Ascending aorta (tissue), 2 donors: ENCODE measurements around the gene RBM15. TPM values are rescaled to one million over a fixed set of nuclear protein-coding genes. Genes with fewer than 3 reads are reported as not detected.

Source experiments
- DNase-seq, 2 donors: peaks; one replicate each; pipeline ENCODE4 v3.0.0-alpha.2; 2019; ENCODE audit warnings: low spot score in 2 of 2
- H3K27ac ChIP-seq, 2 donors: fragments of 200-600 bp; sonication (generic); one replicate each; pipeline ENCODE4 v1.5.1; 2016 to 2017; ENCODE audit warnings: mild to moderate bottlenecking in 1 of 2
- H3K27me3 ChIP-seq: fragments of 200-600 bp; sonication (generic); one replicate; pipeline ENCODE4 v1.5.1; 2017
- H3K36me3 ChIP-seq, 2 donors: fragments of 200-600 bp; sonication (generic); one replicate each; pipeline ENCODE4 v1.5.1; 2016
- H3K4me1 ChIP-seq, 2 donors: fragments of 200-600 bp; sonication (generic); one replicate each; pipeline ENCODE4 v1.5.1; 2016 to 2017; ENCODE audit warnings: mild to moderate bottlenecking in 1 of 2
- H3K4me3 ChIP-seq, 2 donors: fragments of 200-600 bp; sonication (generic); one replicate each; pipeline ENCODE4 v1.5.1; 2016 to 2017; ENCODE audit warnings: mild to moderate bottlenecking in 1 of 2
- H3K9me3 ChIP-seq, 2 donors: fragments of 200-600 bp; sonication (generic); one replicate each; pipeline ENCODE4 v1.5.1; 2016
- intact Hi-C: fragments of 100-400 bp; cut with DNase I; formaldehyde crosslinking; loops from one replicate; pipeline ENCODE4 v1.15.1; 2023
- total RNA-seq: library from RNA; depleted of rRNA; stranded (reverse); fragments of >200 nt; gene quantifications from one replicate; pipeline ENCODE4 v1.1.0, GENCODE V29; 2016
- TF ChIP-seq, protein P1 (sequence below), 3 experiments: fragments of 200-600 bp in 2 of 3; fragments of 450-650 bp in 1 of 3; sonication (generic) in 2 of 3; IDR thresholded peaks; one replicate each; pipeline ENCODE4 v1.5.1; 2016 to 2019; ENCODE audit warnings: antibody characterized with exemption in 3 of 3, mild to moderate bottlenecking in 1 of 3, moderate library complexity in 1 of 3

The RBM15 gene
- total RNA-seq, 1 donor from 2014 or later = 13.6 TPM

DNA sequence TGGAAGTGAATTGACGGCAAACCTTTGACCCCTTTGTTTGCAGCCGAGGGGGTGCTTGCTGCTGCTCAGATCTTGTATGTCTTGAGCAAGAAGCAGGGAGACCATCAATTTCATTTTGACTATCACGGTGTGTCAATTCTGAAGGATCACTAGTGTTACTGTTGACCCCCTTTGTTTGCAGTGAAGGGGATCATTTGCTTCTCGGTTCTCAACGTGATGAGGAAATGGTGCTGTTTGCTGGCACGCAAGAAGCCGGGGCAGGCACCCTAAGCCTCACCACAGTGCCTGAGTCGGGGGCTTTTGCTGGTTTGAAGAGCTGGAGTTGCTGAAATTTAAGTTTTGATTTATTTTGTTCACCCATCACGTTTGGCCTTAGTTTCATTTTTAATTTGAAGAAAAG is 7.5 kb downstream of the RBM15 start:
- Histone ChIP-seq H3K36me3 (peaks cover 8 to 21% of the 10 kb centered on the region in 2 donors), H3K9me3 (no peaks in the 10 kb centered on the region), H3K4me3 (no peak overlapping the region), H3K27ac (no peak overlapping the region), H3K4me1 (peaks cover 12 to 52% of the 10 kb centered on the region in 2 donors), H3K27me3 (no peaks in the 10 kb centered on the region)
- intact Hi-C loops = no loop called here
- TF ChIP-seq, protein P1, sequence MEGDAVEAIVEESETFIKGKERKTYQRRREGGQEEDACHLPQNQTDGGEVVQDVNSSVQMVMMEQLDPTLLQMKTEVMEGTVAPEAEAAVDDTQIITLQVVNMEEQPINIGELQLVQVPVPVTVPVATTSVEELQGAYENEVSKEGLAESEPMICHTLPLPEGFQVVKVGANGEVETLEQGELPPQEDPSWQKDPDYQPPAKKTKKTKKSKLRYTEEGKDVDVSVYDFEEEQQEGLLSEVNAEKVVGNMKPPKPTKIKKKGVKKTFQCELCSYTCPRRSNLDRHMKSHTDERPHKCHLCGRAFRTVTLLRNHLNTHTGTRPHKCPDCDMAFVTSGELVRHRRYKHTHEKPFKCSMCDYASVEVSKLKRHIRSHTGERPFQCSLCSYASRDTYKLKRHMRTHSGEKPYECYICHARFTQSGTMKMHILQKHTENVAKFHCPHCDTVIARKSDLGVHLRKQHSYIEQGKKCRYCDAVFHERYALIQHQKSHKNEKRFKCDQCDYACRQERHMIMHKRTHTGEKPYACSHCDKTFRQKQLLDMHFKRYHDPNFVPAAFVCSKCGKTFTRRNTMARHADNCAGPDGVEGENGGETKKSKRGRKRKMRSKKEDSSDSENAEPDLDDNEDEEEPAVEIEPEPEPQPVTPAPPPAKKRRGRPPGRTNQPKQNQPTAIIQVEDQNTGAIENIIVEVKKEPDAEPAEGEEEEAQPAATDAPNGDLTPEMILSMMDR (IDR thresholded peaks at IDR 0.05) = no peak
- DNase-seq = no peak

DNA sequence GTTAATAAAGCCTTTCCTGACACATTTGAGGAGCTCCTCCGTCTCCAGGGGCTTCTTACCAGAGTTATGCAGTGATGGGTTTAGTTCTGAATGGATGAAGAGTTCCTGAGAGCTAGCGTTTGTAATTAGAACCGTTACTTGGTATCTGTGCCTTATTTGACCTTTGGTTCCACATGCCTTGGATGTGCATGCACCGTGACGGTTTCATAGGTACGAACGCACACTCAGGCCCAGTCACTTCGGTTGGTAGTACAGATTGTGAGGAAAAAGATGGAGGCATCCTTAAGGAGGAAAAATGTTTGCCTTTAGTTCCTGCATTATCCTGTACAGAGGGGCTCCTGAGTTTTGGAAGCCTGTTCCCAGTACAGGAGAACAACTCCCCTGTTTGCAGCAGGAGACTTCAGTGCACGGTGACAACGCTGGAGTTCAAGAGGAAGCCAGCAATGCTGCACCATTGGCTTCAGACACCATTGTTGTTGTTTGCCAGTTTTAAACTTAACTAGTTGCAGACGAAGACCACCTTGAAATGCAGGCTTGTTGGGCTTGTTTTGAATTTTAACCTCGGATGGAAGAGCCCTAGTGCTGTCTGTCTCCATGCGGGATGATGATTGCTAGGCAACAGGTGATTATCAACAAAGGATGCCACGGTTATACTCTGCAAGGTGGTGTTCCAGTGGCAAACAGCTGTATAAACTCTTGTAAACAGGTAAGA is 8.2 kb downstream of the RBM15 start:
- no peak overlapping the region for H3K4me3 ChIP-seq
- DNase-seq = no peak
- H3K27me3 ChIP-seq = no peaks in the 10 kb centered on the region
- H3K4me1 ChIP-seq = peaks cover 8 to 45% of the 10 kb centered on the region in 2 donors
- TF ChIP-seq, protein P1 (IDR thresholded peaks at IDR 0.05) = no peak
- peaks cover 5 to 17% of the 10 kb centered on the region in 2 donors for H3K36me3 ChIP-seq
- intact Hi-C loops = no loop called here
- H3K9me3 ChIP-seq = no peaks in the 10 kb centered on the region
- H3K27ac ChIP-seq = no peak overlapping the region

DNA sequence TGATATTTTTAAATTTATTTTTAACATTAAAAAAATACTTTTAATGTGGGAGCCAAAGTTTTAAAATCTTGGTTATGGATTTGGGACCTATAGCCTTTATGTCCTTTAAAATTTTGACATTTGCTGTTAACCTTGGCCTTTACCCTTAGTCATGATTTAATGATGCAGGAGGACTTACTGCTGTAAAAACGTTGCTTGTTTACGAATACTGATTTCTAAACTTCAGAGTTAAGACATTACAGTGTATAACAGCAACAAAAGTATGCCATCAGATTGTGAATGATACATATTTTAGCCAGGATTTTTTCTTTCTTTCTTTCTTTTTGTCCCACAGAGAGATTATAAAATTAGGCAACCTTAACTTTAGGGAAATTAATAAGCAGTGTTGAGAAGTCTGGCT is 8.9 kb downstream of the RBM15 start:
- Histone ChIP-seq H3K27ac (no peak overlapping the region), H3K4me1 (peaks cover 8 to 41% of the 10 kb centered on the region in 2 donors)

DNA sequence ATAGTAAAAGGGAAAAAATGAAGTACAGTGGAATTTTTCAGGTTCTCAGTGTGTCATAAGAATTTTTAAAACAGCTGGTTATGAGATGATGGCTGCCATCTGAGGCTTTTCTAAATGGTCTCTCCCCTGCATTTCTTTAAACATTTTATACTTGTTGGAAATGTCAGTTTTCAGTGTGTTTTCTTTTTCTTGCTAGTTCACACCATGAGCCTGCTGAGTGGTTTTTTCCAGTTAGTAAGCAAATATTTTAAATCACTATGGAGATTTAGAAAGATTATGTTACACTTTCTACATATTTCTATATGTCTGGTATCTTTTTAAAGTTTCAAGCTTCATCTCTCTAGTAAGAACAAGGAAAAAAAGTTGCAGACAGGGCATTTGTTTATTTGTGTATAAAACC is 9.6 kb downstream of the RBM15 start:
- Histone ChIP-seq H3K9me3 (no peaks in the 10 kb centered on the region), H3K27ac (no peak overlapping the region), H3K27me3 (no peaks in the 10 kb centered on the region), H3K36me3 (peaks cover 5 to 14% of the 10 kb centered on the region in 2 donors), H3K4me1 (peaks cover 8 to 38% of the 10 kb centered on the region in 2 donors), H3K4me3 (no peak overlapping the region)
- TF ChIP-seq, protein P1 (IDR thresholded peaks at IDR 0.05) = no peak
- DNase-seq = no peak
- intact Hi-C loops = no loop called here

More for the DNA sequence above, 8.9 kb downstream of the RBM15 start:
- TF ChIP-seq, protein P1 (IDR thresholded peaks at IDR 0.05) = no peak
- intact Hi-C loops = no loop called here
- Histone ChIP-seq H3K9me3 (no peaks in the 10 kb centered on the region), H3K27me3 (no peaks in the 10 kb centered on the region), H3K36me3 (peaks cover 5 to 14% of the 10 kb centered on the region in 2 donors), H3K4me3 (no peak overlapping the region)
- DNase-seq = no peak

DNA sequence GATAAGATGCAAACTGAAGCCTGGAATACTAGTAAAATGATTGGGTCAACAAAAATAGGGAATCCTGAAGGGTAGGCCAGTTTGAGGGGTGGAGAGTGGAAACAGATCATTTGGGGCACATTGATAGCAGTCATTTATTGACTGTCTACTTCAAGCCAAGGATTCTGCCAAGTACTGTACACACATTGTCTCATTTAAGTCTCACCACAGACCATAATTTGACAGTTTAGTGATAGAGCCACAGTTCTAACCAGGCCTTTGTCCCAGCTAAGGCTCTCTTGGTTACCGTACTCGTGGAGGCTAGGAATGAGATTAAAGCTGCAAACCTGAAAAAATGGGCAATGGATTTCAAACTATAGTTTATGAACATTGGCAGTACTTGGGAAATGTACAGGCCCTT is 11.2 kb downstream of the RBM15 start:
- Histone ChIP-seq H3K4me3 (no peak overlapping the region), H3K36me3 (peaks cover 5 to 14% of the 10 kb centered on the region in 2 donors)
- intact Hi-C loops = no loop called here

More for the DNA sequence above, 11.2 kb downstream of the RBM15 start:
- H3K27me3 ChIP-seq = no peaks in the 10 kb centered on the region
- H3K27ac ChIP-seq = no peak overlapping the region
- peaks cover 8 to 34% of the 10 kb centered on the region in 2 donors for H3K4me1 ChIP-seq
- H3K9me3 ChIP-seq = no peaks in the 10 kb centered on the region
- TF ChIP-seq, protein P1 (IDR thresholded peaks at IDR 0.05) = no peak
- DNase-seq = no peak
